Pons (tissue), 1 donor: ENCODE data around the gene AGO3.
"Not testable (repeated sequence)": the region's sequence is repeated elsewhere in the genome, so short reads cannot be mapped to it uniquely, and the experiment has no call there.

Experiments
- DNase-seq: peaks from one replicate; pipeline ENCODE4 v3.0.0-alpha.2; 2016; ENCODE audit warnings: low spot score

The AGO3 gene

GRCh38 chr1:36008546-36009197 is 77.8 kb downstream of the AGO3 start:
- no peak for DNase-seq

- DNase-seq: peak; percentile 22
Measured at GRCh38 chr1:36014722-36015220, 83.9 kb downstream of the AGO3 start.

GRCh38 chr1:36016686-36017085 is 85.8 kb downstream of the AGO3 start:
- DNase-seq: no peak

DNA sequence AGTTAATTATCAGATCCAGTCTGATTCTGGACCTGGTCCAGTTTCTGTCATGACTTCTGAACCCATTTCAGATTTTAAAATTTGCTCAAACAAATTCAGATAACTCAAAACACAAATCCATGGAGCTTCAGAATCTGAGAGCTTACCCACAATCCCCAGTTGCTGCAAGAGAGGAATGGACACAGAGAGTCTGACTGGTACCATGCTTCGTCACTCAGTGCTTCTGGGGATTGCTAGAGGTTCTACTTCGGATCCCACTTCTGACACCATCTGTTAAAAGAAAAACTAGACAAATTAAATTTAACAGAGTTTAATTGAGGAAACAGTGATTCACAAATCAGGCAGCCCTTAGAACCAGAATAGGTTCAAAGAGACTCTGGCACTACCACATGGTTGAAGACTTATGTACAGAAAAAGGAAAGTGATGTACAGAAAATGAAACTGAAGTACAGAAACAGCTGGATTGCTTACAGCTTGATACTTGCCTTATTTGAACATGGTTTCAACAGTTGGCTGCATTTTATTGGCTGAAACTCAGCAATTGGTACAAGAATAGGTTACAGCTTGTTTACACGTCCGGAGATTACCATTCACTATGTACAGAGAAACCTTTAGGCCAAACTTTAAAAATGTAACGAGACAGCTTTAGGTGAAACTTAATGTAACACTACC is 92.3 kb downstream of the AGO3 start:
- no peak for DNase-seq

GRCh38 chr1:36024024-36024423 is 93.1 kb downstream of the AGO3 start:
- not testable (repeated sequence) for DNase-seq

DNA sequence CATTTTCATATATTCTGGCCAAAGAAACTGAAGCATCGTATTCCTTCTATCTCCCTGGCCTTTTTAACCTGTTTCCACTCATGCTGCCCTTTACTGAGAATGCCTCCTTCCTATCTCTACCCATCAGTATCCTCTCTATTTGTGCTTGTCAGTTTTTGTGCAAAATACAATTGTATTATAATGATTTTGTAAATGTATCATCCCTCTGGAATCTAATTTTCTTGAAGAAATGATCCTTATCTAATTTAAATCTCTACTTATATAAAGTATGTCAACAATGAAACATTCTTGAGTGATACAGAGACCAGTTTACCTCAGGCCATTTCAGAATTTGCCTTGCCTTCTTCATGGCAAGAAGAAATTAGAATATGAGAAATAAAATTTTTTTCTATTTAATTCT is 93.9 kb downstream of the AGO3 start:
- DNase-seq: no peak

- no peak for DNase-seq
Measured at GRCh38 chr1:36027766-36028165, 96.9 kb downstream of the AGO3 start.

- no peak for DNase-seq
Measured at GRCh38 chr1:36031441-36031840, 100.5 kb downstream of the AGO3 start.

GRCh38 chr1:36034692-36035091 is 103.8 kb downstream of the AGO3 start:
- peak; percentile 16 for DNase-seq

DNA sequence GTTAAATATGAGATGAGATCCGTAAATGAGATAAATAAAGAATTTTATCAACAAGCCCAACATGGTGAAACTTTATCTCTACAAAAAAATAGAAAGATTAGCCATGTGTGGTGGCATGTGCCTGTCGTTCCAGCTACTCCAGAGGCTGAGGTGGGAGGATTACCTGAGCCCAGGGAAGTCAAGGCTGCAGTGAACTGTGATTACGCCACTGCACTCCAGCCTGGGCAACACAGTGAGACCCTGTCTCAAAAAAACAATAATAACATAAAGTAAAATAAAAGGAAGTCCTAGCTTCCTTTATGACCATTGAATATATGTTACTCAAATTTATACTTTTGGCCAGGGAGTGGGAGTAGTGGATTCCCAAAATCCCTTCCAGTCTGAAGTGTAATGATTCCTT is 104.2 kb downstream of the AGO3 start:
- no peak for DNase-seq

- DNase-seq: no peak
Measured at GRCh38 chr1:36040238-36040637, 109.3 kb downstream of the AGO3 start.

DNA sequence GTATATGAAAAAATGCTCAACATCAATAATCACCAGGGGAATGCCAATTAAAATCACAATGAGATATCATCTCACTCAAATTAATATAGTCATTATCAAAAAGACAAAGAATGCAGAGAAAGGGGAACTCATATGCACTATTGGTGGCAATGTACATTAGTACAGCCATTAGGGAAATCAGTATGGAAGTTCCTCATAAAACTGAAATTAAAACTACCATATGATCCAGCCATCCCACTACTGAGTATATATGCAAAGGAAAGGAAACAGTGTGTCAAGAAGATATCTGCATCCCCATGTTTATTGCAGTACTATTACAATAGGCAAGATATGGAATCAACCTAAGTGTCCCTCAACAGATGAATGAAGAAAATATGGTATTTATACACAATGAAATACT is 120.9 kb downstream of the AGO3 start:
- DNase-seq: no peak

DNA sequence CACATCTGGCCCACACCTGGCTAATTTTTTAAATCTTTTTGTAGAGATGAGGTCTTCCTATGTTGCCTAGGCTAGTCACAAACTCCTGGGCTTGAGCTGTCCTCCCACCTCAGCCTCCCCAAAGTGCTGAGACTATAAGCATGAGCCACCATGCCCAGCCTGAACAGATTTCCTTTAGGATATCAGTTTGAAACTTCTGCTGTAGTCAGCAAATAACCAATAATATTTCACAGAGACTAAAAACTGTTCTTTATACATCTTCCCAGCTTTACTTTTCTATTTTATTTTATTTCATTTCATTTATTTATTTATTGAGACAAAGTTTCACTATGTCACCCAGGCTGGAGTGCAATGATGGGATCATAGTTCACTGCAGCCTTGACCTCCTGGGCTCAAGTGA is 123.1 kb downstream of the AGO3 start:
- no peak for DNase-seq

DNA sequence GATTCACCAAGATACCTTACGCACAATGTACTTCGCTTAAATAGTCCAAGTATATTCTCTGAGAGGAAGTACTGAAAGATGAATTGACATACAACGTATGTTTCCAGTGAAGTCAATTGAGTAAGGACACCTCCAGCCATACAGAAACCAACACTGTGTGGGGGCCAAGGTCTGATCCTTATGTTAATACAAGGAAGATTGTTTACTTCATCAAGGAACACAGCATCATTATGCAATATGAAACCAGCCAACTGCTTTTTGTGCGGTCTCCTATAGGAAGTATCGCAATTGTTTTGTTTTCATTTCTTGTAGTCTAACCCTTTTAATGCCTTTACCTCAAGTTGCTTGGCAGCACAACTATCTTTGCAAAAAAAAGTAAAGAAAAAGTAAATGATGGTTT is 124.8 kb downstream of the AGO3 start:
- no peak for DNase-seq

- DNase-seq: no peak
Measured at GRCh38 chr1:36062315-36062714, 131.4 kb downstream of the AGO3 start.

- DNase-seq: peak; percentile 91
Measured at GRCh38 chr1:36067871-36068270, 137.0 kb downstream of the AGO3 start.

- no peak for DNase-seq
Measured at GRCh38 chr1:36068866-36069265, 138.0 kb downstream of the AGO3 start.

GRCh38 chr1:36070349-36070748 is 139.4 kb downstream of the AGO3 start:
- no peak for DNase-seq

GRCh38 chr1:36076979-36077573 is 146.2 kb downstream of the AGO3 start:
- DNase-seq: no peak

DNA sequence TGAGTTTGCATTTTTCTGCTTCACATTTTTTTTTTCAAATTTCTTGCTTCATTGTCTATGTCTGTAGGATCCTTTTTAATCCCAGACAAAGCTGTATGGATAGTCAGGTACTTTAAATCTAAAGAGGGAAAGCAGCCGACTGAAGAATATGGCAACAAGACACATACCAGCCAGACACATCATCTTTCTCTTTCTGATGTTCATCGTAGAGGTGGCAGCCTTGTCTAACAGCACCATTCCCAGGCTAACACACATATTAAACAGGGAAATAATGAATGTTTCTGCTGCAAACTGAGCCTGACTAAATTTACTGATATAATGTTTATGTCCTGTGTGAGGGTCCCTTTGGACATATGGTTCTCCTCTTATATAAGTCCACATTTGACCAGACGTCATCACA is 149.3 kb downstream of the AGO3 start:
- no peak for DNase-seq

DNA sequence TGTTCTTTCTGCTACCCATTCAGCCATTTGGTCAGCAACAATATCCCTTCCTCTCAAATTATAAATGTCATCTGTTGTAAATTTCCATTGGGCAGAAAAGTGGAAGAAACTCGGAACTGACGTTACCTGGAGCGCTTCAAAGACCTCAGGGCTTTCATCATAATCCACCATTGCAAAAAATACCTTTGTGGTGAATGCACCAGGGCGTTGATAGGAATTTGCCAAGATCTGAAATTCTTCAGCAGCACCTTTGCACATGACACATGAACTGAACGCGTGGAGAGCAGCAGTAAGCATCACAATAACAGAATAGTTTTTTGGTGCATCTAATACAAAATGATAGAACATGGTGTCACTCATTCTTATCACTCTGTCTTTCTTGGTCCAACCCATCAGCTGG is 149.9 kb downstream of the AGO3 start:
- DNase-seq: no peak

DNA sequence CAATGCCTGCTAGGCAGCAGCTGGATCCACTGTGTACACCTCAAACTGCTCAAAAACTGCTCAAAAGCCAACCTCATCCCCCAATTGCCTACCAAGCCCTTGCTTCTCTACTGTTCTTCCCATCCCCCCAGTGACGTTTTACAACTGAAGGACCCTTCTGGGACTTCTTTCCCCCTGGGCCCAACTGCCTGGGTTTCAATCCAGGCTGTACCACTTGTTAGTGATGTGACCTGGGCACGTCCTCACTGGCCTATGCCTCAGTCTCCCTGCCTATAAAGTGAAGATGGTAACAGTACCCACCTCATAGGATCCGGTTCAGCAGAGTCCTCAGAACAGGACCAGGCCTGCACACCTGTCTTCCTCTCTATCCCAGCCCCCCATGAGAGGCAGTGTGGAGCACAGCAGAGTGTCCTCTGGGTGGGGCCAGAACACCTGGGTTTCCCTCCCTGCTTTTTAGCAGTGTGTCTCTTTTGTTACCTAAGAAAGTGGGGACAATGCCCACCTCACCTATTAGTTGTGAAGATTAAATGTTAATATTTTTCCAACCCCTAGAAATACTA is 151.1 kb downstream of the AGO3 start:
- no peak for DNase-seq

- no peak for DNase-seq
Measured at GRCh38 chr1:36083219-36083618, 152.3 kb downstream of the AGO3 start.
